LHCN-M2 (cell line): ENCODE measurements around the gene DCP1B. TPM values are rescaled to one million over a fixed set of nuclear protein-coding genes. Genes with fewer than 3 reads are reported as not detected.

Source experiments
- DNase-seq: peaks from one replicate; pipeline ENCODE4 v3.0.0-alpha.2; 2012; ENCODE audit warnings: low read depth
- total RNA-seq: library from RNA; depleted of rRNA; stranded (reverse); fragments of >200 nt; gene quantifications from 2 replicates; pipeline ENCODE4 v1.2.3, GENCODE V29; 2014

DCP1B gene
- total RNA-seq, 1 experiment from 2014 or later: 20.8 TPM

GRCh38 chr12:1919763-1920162 lies 84.5 kb downstream of the DCP1B start:
- no peak for DNase-seq

GRCh38 chr12:1919284-1919683 lies 85.0 kb downstream of the DCP1B start:
- DNase-seq: no peak

- DNase-seq: no peak
Observed at GRCh38 chr12:1918884-1919236, 85.4 kb downstream of the DCP1B start.

- no peak for DNase-seq
Observed at GRCh38 chr12:1918081-1918883, 86.0 kb downstream of the DCP1B start, which contains the start of gene CACNA2D4. CACNA2D4 (minus strand) TSS chr12:1918652; CDS start chr12:1918473, 179 bp downstream.

- DNase-seq: no peak
Observed at GRCh38 chr12:1917172-1918070, 86.8 kb downstream of the DCP1B start.

- no peak for DNase-seq
Observed at GRCh38 chr12:1916371-1917171, 87.7 kb downstream of the DCP1B start.

- DNase-seq: no peak
Observed at GRCh38 chr12:1915082-1915968, 88.9 kb downstream of the DCP1B start.

- no peak for DNase-seq
Observed at GRCh38 chr12:1914114-1914911, 89.9 kb downstream of the DCP1B start.

- no peak for DNase-seq
Observed at GRCh38 chr12:1913377-1914113, 90.7 kb downstream of the DCP1B start.

- DNase-seq: peak; percentile 59
Observed at GRCh38 chr12:1912580-1913376, 91.5 kb downstream of the DCP1B start.

GRCh38 chr12:1911598-1912575 lies 92.4 kb downstream of the DCP1B start:
- DNase-seq: peak; percentile 97

GRCh38 chr12:1910468-1910867 lies 93.8 kb downstream of the DCP1B start:
- DNase-seq: no peak

GRCh38 chr12:1908758-1909157 lies 95.5 kb downstream of the DCP1B start:
- DNase-seq: no peak

GRCh38 chr12:1907652-1908611 lies 96.3 kb downstream of the DCP1B start:
- DNase-seq: no peak

GRCh38 chr12:1906579-1906978 lies 97.7 kb downstream of the DCP1B start:
- no peak for DNase-seq

- DNase-seq: no peak
Observed at GRCh38 chr12:1904875-1905274, 99.4 kb downstream of the DCP1B start.
